Keratinocyte (primary cell): ENCODE measurements around the gene ADGRG4. TPM values are rescaled to one million over a fixed set of nuclear protein-coding genes. Genes with fewer than 3 reads are reported as not detected.

Source experiments
- DNase-seq: peaks from one replicate; pipeline ENCODE4 v3.0.0-alpha.2; 2011; ENCODE audit warnings: low read depth, missing footprints, low spot score
- FAIRE-seq: peaks from 2 replicates; lab custom pipeline; 2011; peaks lifted over from hg19 to GRCh38; lab: Jason Lieb, UNC
- H2AFZ ChIP-seq: 2 replicates; pipeline ENCODE4 v1.6.0; 2012; ENCODE audit warnings: low read length, control low read depth, inconsistent platforms; ENCODE audit not compliant: control insufficient read depth
- H3K27ac ChIP-seq: 2 replicates; pipeline ENCODE4 v1.5.1; 2011; ENCODE audit warnings: low read length; ENCODE audit not compliant: control insufficient read depth, insufficient read depth
- H3K27me3 ChIP-seq: 3 replicates; pipeline ENCODE4 v1.6.0; 2011; ENCODE audit warnings: low read length; ENCODE audit not compliant: control insufficient read depth, insufficient read depth; ENCODE audit errors: extremely low read depth
- H3K36me3 ChIP-seq, 2 experiments: 2 replicates in 1 of 2; 3 replicates in 1 of 2; pipeline ENCODE4 v1.5.1; 2011; ENCODE audit warnings: low read length in 2 of 2, mild to moderate bottlenecking in 1 of 2; ENCODE audit not compliant: control insufficient read depth in 2 of 2, insufficient read depth in 2 of 2; ENCODE audit errors: extremely low read depth in 1 of 2
- H3K4me1 ChIP-seq: 3 replicates; pipeline ENCODE4 v1.5.1; 2011; ENCODE audit warnings: low read length; ENCODE audit not compliant: control insufficient read depth, insufficient read depth; ENCODE audit errors: extremely low read depth
- H3K4me2 ChIP-seq: 3 replicates; pipeline ENCODE4 v1.6.0; 2011; ENCODE audit warnings: low read depth, low read length; ENCODE audit not compliant: control insufficient read depth, insufficient read depth; ENCODE audit errors: extremely low read depth
- H3K4me3 ChIP-seq, 3 experiments: fragments of 200-600 bp in 1 of 3; sonication (generic) in 1 of 3; 2 replicates in 2 of 3; 3 replicates in 1 of 3; pipeline ENCODE4 v1.5.1; 2011 to 2016; ENCODE audit warnings: low read length in 3 of 3, mild to moderate bottlenecking in 3 of 3, control low read depth in 2 of 3, inconsistent platforms in 1 of 3, low read depth in 1 of 3, mixed read lengths in 1 of 3, mixed run types in 1 of 3, moderate library complexity in 1 of 3; ENCODE audit not compliant: control insufficient read depth in 2 of 3, insufficient read depth in 2 of 3; ENCODE audit errors: extremely low read depth in 1 of 3
- H3K79me2 ChIP-seq: 2 replicates; pipeline ENCODE4 v1.6.0; 2012; ENCODE audit warnings: low read length; ENCODE audit not compliant: control insufficient read depth, insufficient read depth
- H3K9ac ChIP-seq: 3 replicates; pipeline ENCODE4 v1.6.0; 2011; ENCODE audit warnings: low read length; ENCODE audit not compliant: control insufficient read depth, insufficient read depth; ENCODE audit errors: extremely low read depth
- H3K9me1 ChIP-seq: 3 replicates; pipeline ENCODE4 v1.6.0; 2011; ENCODE audit warnings: low read length; ENCODE audit not compliant: control insufficient read depth, insufficient read depth; ENCODE audit errors: extremely low read depth
- H3K9me3 ChIP-seq: 2 replicates; pipeline ENCODE4 v1.5.1; 2012; ENCODE audit warnings: low read depth, low read length; ENCODE audit not compliant: control insufficient read depth
- H4K20me1 ChIP-seq: 3 replicates; pipeline ENCODE4 v1.6.0; 2011; ENCODE audit warnings: low read length; ENCODE audit not compliant: control insufficient read depth, insufficient read depth; ENCODE audit errors: extremely low read depth
- CTCF ChIP-seq, 3 experiments: IDR thresholded peaks in 1 of 3; conservative IDR thresholded peaks in 1 of 3; optimal IDR thresholded peaks in 1 of 3; 2 replicates in 2 of 3; 3 replicates in 1 of 3; pipeline versions ENCODE3 to v1.5.1; 2011; ENCODE audit warnings: low read length in 3 of 3, mild to moderate bottlenecking in 3 of 3, moderate library complexity in 2 of 3, control low read depth in 1 of 3, inconsistent platforms in 1 of 3; ENCODE audit not compliant: insufficient read depth in 2 of 3; ENCODE audit errors: extremely low read depth in 1 of 3
- EZH2 ChIP-seq: IDR thresholded peaks from one replicate; pipeline ENCODE4 v1.6.1; 2012; ENCODE audit warnings: inconsistent platforms, mild to moderate bottlenecking, low read length, moderate library complexity
- dilution Hi-C: fragments of 300-500 bp; cut with MboI; formaldehyde crosslinking; loops from one replicate; pipeline ENCODE4 v1.7.0; 2020; ENCODE audit warnings: low sequenced_read_pairs; ENCODE audit not compliant: extremely low pct_ligation_motif_present
- polyA plus RNA-seq, 5 experiments: library from polyadenylated mRNA; depleted of rRNA in 3 of 5; stranded (reverse) in 3 of 5; stranded (forward) in 1 of 5; unstranded in 1 of 5; fragments of >200 nt; gene quantifications; 1 replicate in 1 of 5; 2 replicates in 3 of 5; 3 replicates in 1 of 5; pipeline versions ENCODE4 v1.2.1 to v1.2.3, GENCODE V29; 2011 to 2012; ENCODE audit warnings: missing spikeins in 2 of 5, low read depth in 1 of 5, low replicate concordance in 1 of 5

Gene ADGRG4
- polyA plus RNA-seq, 1 donor (not counting 4 experiments of a cell fraction or from before 2014, with no cell fraction given) = not detected

GRCh38 chrX:136292656-136293055 is 8.1 kb upstream of the ADGRG4 start:
- no peak overlapping the region for H2AFZ ChIP-seq
- dilution Hi-C loops = no loop called here
- H3K9me3 ChIP-seq = no peaks in the 10 kb centered on the region
- H3K79me2 ChIP-seq = no peaks in the 10 kb centered on the region
- no peak overlapping the region for H3K27ac ChIP-seq
- no peak for DNase-seq
- H3K36me3 ChIP-seq = no peaks in the 10 kb centered on the region
- H3K4me1 ChIP-seq = peaks cover 7% of the 10 kb centered on the region
- no peaks in the 10 kb centered on the region for H3K27me3 ChIP-seq
- no peaks in the 10 kb centered on the region for H4K20me1 ChIP-seq
- FAIRE-seq = no peak
- no peak overlapping the region for H3K4me3 ChIP-seq
- H3K9me1 ChIP-seq = no peaks in the 10 kb centered on the region
- H3K9ac ChIP-seq = no peak overlapping the region
- TF ChIP-seq EZH2 = no peak
- TF ChIP-seq CTCF (optimal IDR thresholded peaks at IDR 0.05 in 1 of 3, IDR thresholded peaks at IDR 0.05 in 1 of 3, conservative IDR thresholded peaks at IDR 0.05 in 1 of 3; ENCODE audit: extremely low read depth in 1 of 3, insufficient read depth in 2 of 3, low read length in 3 of 3) = no peak
- H3K4me2 ChIP-seq = no peak overlapping the region

GRCh38 chrX:136295380-136295779 is 5.4 kb upstream of the ADGRG4 start:
- no peak overlapping the region for H3K4me3 ChIP-seq
- no peaks in the 10 kb centered on the region for H3K27me3 ChIP-seq
- peaks cover 7% of the 10 kb centered on the region for H3K4me1 ChIP-seq
- no peaks in the 10 kb centered on the region for H3K9me1 ChIP-seq
- H3K9ac ChIP-seq = no peak overlapping the region
- H2AFZ ChIP-seq = no peak overlapping the region
- no peaks in the 10 kb centered on the region for H4K20me1 ChIP-seq
- H3K79me2 ChIP-seq = no peaks in the 10 kb centered on the region
- H3K36me3 ChIP-seq = no peaks in the 10 kb centered on the region
- dilution Hi-C loops = no loop called here
- no peak overlapping the region for H3K4me2 ChIP-seq
- no peak for DNase-seq
- no peak overlapping the region for H3K27ac ChIP-seq
- no peak for TF ChIP-seq CTCF (optimal IDR thresholded peaks at IDR 0.05 in 1 of 3, IDR thresholded peaks at IDR 0.05 in 1 of 3, conservative IDR thresholded peaks at IDR 0.05 in 1 of 3; ENCODE audit: extremely low read depth in 1 of 3, insufficient read depth in 2 of 3, low read length in 3 of 3)
- FAIRE-seq = no peak
- no peaks in the 10 kb centered on the region for H3K9me3 ChIP-seq
